Mononuclear cell (primary cell): ENCODE results near the gene TUBB4B. TPM values are rescaled to one million over a fixed set of nuclear protein-coding genes. Genes with fewer than 3 reads are reported as not detected.

Experiments used
- total RNA-seq: library from RNA; depleted of rRNA; stranded (reverse); fragments of >200 nt; gene quantifications from one replicate; pipeline ENCODE4 v1.2.3, GENCODE V29; 2012

TUBB4B gene
- total RNA-seq, 1 donor, result 67.9 TPM

Other genes starting within 250 kb of the TUBB4B start
- 23.6 TPM for gene PAXX, start 248.9 kb upstream of the TUBB4B start, total RNA-seq
- 3.4 TPM for gene CLIC3, start 244.7 kb upstream of the TUBB4B start, total RNA-seq
- gene ABCA2, start 213.1 kb upstream of the TUBB4B start, total RNA-seq, result 14.7 TPM
- 2.6 TPM for gene FUT7, start 209.2 kb upstream of the TUBB4B start, total RNA-seq
- 2.5 TPM for gene NPDC1, start 195.1 kb upstream of the TUBB4B start, total RNA-seq
- gene ENTPD2, start 187.2 kb upstream of the TUBB4B start, total RNA-seq, result not detected
- gene SAPCD2, start 170.7 kb upstream of the TUBB4B start, total RNA-seq, result 3.3 TPM
- gene UAP1L1, start 163.8 kb upstream of the TUBB4B start, total RNA-seq, result 6.2 TPM
- 30.3 TPM for gene MAN1B1, start 154.3 kb upstream of the TUBB4B start, total RNA-seq
- gene DPP7, start 126.6 kb upstream of the TUBB4B start, total RNA-seq, result 86.9 TPM
- gene GRIN1, start 102.1 kb upstream of the TUBB4B start, total RNA-seq, result not detected
- gene LRRC26, start 71.2 kb upstream of the TUBB4B start, total RNA-seq, result 0.21 TPM
- not detected for gene TMEM210, start 69.2 kb upstream of the TUBB4B start, total RNA-seq
- gene ANAPC2, start 52.7 kb upstream of the TUBB4B start, total RNA-seq, result 36.7 TPM
- 38.2 TPM for gene SSNA1, start 52.6 kb upstream of the TUBB4B start, total RNA-seq
- 2.4 TPM for gene TPRN, start 40.5 kb upstream of the TUBB4B start, total RNA-seq
- gene TMEM203, start 35.6 kb upstream of the TUBB4B start, total RNA-seq, result 21.1 TPM
- gene NDOR1, start 35.6 kb upstream of the TUBB4B start, total RNA-seq, result 9.2 TPM
- gene RNF208, start 19.0 kb upstream of the TUBB4B start, total RNA-seq, result 0.31 TPM
- 0.21 TPM for gene CYSRT1, start 16.1 kb upstream of the TUBB4B start, total RNA-seq
- gene RNF224, start 13.8 kb upstream of the TUBB4B start, total RNA-seq, result 0.10 TPM
- gene SLC34A3, start 10.4 kb upstream of the TUBB4B start, total RNA-seq, result not detected
- gene STPG3, start 10.0 kb downstream of the TUBB4B start, total RNA-seq, result not detected
- 20.9 TPM for gene NELFB, start 14.0 kb downstream of the TUBB4B start, total RNA-seq
- gene TOR4A, start 36.4 kb downstream of the TUBB4B start, total RNA-seq, result 5.4 TPM
- gene NRARP, start 61.0 kb downstream of the TUBB4B start, total RNA-seq, result 1.8 TPM
- gene EXD3, start 181.9 kb downstream of the TUBB4B start, total RNA-seq, result 6.1 TPM
- 2.2 TPM for gene NOXA1, start 182.1 kb downstream of the TUBB4B start, total RNA-seq
- gene ENTPD8, start 200.1 kb downstream of the TUBB4B start, total RNA-seq, result not detected
- 23.7 TPM for gene NSMF, start 218.0 kb downstream of the TUBB4B start, total RNA-seq